HTR-8/SVneo (cell line): ENCODE data around the gene MRPS26.
"Not testable (repeated sequence)": the region's sequence is repeated elsewhere in the genome, so short reads cannot be mapped to it uniquely, and the experiment has no call there.

Experiments
- DNase-seq: peaks from one replicate; pipeline ENCODE4 v3.0.0; 2011; ENCODE audit warnings: low spot score, mixed read lengths; ENCODE audit not compliant: insufficient read length
- FAIRE-seq: peaks from 2 replicates; lab custom pipeline; 2011; peaks lifted over from hg19 to GRCh38; lab: Jason Lieb, UNC

MRPS26 gene

DNA sequence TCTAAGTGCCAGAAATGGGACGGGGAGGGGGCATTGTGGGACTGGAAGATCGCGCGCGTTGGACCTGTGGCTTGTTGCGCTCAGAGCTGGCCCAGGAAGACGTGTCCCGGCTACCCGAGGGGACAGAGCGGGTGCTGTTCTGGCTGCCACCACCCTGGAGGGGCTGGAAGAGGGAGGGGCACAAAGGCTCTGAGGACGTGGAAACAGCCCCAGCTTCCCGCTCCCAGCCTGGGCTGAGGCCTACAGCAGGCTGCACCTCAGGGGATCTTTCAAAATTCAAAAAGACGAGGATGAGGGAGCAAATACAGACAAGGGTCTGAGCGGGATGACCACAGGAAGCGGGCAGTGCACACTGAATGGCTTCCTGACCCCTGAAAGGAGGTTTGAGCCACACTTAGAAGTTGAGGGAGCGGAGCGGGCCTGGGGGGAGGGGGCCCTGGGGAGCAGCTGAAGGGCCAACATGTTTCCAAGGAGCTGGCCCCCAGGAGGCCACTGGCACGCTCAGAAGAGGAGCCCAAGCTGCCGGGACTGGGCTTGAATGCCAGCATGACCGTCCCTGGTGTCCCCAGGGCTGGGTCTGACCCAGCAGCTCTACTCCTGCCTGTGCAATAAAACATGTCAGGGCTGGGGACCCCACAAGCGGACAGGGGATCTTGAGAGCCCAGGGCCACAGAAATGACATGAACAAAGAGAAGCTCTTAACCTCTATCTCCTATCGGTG lies 26.8 kb downstream of the MRPS26 start:
- FAIRE-seq, result no peak

GRCh38 chr20:3073251-3073643 lies 27.4 kb downstream of the MRPS26 start:
- not testable (repeated sequence) for FAIRE-seq, DNase-seq

More for the DNA sequence above, 26.8 kb downstream of the MRPS26 start:
- DNase-seq, result no peak

GRCh38 chr20:3074812-3075211 lies 29.0 kb downstream of the MRPS26 start:
- no peak for DNase-seq
- FAIRE-seq, result no peak

DNA sequence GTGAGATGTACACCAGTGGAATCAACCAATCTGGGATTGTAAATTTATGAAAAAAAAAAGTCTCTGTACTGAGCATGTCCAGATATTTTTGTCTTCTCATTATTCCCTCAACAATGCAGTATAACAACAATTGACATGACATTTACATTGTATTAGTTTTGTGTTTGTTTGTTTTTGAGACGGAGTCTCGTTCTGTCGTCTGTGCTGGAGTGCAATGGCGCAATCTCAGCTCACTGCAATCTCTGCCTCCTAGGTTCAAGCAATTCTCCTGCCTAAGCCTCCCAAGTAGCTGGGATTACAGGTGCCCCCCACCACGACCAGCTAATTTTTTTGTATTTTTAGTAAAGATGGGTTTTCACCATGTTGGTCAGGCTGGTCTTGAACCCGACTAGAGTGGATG lies 29.5 kb downstream of the MRPS26 start:
- FAIRE-seq, DNase-seq: not testable (repeated sequence)

DNA sequence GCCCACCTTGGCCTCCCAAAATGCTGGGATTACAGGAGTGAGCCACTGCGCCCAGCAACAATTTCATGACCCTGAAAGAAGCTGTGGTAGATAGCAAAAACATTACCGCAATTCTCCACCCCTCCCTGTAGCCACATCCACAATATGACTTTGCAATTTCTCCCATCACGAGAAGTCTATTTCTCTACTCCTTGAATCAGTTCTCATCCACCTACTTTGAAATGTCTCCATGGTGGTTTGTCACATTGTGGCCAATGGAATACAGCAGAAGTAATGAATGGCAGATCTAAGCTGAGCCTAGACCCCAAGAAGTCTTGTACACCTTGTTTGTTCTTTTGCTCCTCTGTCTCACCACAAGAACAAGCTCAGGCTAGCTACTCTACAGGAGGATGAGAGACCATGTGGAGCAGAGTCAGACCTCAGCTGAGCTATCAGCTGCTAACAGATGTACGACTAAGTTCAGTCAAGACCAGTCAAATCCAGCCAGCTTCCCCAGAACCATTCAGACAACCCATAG lies 31.8 kb downstream of the MRPS26 start:
- FAIRE-seq (peak; percentile 48), DNase-seq (no peak)

DNA sequence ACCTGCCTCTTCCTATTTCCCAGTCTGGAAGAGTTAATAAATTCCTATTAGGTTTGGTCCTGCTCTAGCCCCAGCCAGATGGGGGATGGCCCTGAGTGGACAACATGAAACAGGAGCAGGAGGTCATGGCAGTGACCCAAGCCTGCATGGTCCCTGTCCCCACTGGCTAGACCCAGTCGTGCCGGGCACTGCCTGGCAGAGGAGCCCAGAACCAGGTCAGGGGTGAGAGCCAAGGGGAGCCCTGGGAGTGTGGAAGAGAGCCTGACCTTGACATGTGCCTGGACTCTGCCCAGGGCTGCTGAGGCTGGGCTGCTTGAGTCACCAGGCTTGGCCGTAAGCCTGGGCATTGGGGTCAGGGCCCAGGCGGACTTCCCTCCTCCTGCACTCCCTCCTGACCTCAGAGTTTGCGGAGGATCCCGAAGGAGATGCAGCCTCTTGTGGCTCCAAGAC lies 35.1 kb downstream of the MRPS26 start:
- DNase-seq, result peak; percentile 79
- no peak for FAIRE-seq

DNA sequence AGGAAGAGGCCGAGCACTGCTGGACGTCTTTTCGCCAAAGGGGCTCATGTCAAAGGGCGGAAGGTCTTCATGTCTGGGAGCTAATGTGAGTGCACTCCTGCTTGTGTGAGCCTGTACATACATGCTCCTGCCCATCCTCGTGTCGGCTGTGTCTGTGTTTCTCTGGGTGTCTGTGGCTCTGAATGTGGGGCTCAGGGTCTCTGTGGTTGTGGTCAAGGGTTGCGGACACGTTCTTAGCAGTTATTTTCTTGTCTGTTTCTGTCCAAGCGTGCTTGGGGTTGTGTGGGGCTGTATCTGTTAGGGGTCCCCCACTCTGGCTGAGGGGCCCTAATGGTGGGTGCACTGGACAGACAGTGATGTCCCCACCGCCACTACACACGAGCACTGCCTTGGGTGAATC lies 35.8 kb downstream of the MRPS26 start:
- no peak for DNase-seq

DNA sequence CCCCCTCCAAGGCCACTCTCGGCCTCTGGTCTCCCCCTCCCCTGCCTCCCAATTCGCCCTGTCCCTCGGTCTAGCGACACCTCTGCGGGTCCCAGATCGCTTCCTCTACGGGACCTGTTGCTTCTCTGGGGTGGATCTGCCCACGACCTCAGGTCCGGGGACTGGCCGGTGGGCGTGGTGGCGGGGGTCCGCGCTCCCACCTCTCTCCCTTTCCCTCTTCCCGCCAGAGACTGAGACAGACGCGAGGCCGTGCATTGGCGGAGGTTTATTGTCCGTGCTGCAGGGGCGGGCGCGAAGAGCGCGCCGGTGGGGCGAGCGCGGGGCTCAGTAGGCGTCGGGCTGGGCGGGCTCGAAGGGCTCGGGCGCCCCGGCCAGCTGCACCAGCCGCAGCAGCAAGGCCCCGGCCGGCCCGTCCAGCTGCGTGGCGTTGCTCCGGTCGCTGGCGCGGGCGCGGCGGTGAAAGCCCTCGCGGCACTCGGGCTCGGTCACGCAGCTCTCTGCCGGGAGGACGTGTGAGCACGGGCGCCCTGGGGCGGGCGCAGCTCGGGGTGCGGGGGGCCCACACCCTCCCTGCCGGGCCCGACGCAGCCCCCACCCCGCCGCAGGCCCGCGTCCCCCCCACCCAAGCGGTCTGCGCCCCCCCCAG lies 36.6 kb downstream of the MRPS26 start:
- DNase-seq, result no peak
- FAIRE-seq, result no peak

More for the DNA sequence above, 35.8 kb downstream of the MRPS26 start:
- FAIRE-seq, result no peak

DNA sequence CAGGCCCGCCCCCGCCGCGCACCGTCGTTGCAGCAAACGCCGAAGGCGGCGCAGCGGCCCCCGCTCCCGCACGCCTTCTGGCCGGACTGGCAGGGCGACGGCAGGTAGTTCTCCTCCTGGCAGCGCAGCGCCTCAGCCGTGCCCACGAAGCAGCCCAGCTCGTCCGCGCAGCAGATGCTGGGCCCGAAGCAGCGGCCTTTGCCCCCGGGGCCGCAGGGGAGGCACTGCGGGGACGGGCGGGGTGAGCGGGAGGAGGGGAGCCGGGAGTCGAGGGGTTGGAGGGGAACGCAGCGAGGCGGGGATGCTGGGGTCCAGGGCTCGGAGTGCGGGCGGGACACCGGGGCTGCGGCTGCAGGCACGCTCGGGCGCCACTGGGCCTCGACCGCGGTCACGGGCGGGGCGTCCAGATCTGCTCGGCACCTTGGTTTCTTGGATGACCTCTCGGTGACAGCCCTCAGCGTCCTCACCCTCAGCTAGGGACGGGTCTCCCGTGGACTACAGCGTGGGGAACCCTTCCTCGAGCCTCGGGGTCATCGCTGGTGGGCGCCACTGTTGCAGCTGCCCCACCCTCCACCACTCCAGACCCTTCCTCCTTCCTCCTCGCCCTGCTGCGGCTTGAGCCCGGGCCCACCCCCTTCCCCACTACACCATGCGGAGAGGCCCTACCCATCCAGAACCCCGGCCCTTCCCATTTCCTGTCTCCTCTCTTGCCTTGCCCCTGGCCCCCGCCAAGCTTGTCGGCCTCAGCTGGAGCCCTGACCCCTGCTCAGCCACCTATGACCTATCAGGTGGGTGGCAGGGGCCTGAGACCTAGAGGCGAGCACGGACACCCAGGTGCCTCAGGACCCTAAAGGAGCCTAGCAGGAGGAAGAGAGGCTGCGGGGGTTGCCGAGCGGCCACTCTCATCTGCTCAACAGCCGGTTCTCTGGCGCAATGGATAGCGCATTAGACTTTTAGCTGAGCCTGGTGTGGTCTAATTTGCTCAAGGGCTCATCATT lies 37.4 kb downstream of the MRPS26 start:
- FAIRE-seq, result no peak
- no peak for DNase-seq

GRCh38 chr20:3084283-3084985 lies 38.6 kb downstream of the MRPS26 start, which contains the start of gene AVP:
AVP (minus strand) TSS chr20:3084724; CDS start chr20:3084674, 50 bp downstream.
- FAIRE-seq (no peak), DNase-seq (no peak)

DNA sequence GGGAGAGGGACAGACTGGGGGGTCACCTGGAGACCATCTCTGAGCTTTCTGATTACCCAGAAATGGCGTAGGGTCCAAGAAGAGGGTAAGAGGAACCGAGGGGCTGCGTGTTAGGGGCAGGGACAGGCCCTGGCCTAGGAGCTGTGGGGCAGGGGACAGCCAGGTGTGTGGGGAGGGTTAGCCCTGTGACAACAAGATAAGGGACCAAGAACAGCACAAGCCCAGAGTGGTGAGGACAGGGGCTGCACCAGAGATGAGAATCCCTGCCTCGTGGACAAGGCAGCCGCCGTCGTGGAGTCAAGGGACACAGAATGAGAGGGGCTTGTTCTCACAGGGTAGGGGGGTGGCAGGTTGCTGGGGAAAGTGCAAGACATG lies 39.1 kb downstream of the MRPS26 start:
- DNase-seq, result no peak
- FAIRE-seq, result no peak

- FAIRE-seq (no peak), DNase-seq (no peak)
Observed at GRCh38 chr20:3085571-3086072, 39.8 kb downstream of the MRPS26 start.

GRCh38 chr20:3088031-3088430 lies 42.2 kb downstream of the MRPS26 start:
- FAIRE-seq (no peak), DNase-seq (no peak)

DNA sequence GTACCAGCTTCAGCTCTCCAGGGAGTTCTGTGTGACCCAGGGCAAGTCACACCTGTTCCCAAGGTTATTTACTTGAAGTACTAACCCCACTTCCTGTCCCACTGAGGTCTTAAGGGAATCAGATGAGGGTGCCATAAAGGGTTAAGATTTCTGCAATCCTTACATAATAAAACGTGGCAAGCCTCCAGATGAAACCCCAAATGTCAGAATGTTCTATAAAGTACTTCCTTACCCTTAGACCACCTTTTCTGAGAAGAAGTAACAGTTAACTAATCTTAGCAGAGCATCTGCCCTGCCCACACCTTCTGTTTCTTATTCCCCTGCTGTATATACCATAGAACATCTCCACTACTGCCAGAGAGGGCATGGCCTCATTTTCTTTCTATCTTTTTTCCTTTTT lies 44.7 kb downstream of the MRPS26 start:
- DNase-seq (no peak), FAIRE-seq (no peak)

DNA sequence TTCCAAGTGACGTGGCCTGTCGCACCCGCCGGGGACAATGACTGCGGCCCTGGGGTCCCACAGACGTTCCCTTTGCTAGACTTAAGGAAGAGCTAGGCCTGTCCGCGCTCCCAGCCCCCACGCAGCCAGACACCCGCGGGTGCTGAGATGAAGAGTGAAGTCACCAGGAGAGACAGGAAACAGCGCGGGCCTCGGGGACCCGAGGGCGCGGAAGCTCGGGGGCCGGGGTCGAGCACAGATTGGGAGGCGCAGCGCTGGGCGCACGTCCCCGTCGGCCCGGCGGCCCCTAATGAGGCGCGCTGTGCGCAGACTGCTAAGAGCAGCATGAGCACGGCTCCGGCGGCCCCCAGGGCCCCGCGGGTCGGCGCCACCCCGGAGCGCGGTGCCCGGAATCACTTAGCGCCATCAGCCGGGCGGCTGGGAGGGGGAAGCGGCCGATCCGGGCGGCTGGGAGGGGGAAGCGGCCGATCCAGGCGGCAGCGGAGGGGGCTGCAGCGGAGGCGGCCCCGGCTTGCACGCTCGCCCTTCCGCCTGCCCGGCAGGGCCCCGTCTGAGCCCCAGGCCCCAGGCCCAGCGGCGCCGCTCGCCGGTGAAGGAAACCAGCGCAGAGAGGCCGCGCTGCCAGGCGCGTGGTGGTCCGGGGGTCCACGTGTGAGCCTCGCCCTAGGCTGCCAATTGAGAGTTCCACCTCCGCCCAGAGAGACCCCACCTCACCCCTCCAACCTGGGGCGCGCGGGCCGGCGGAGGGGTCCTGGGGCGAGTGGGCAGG lies 46.9 kb downstream of the MRPS26 start:
- FAIRE-seq, result no peak
- no peak for DNase-seq

DNA sequence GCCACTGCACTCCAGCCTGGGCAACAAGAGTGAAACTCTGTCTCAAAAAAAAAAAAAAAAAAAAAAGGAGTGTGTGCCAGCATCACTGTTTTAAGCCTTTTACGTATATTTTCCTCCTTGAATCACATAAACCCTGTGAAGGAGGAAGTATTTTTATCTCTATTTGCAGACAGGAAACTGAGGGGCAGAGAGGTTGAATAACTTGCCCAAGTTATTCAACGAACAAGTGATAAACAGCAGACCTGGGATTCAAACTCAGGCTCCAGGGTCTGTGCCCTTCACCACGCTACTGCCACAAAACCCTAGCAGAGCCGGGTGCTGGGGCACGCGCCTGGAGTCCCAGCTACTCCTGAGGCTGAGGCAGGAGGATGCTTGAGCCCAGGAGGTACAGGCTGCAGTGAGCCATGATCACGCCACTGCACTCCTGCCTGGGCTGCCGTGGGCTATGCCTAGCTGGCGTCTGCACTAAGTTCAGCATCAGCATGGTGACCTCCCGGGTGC lies 48.1 kb downstream of the MRPS26 start:
- DNase-seq (no peak), FAIRE-seq (no peak)

DNA sequence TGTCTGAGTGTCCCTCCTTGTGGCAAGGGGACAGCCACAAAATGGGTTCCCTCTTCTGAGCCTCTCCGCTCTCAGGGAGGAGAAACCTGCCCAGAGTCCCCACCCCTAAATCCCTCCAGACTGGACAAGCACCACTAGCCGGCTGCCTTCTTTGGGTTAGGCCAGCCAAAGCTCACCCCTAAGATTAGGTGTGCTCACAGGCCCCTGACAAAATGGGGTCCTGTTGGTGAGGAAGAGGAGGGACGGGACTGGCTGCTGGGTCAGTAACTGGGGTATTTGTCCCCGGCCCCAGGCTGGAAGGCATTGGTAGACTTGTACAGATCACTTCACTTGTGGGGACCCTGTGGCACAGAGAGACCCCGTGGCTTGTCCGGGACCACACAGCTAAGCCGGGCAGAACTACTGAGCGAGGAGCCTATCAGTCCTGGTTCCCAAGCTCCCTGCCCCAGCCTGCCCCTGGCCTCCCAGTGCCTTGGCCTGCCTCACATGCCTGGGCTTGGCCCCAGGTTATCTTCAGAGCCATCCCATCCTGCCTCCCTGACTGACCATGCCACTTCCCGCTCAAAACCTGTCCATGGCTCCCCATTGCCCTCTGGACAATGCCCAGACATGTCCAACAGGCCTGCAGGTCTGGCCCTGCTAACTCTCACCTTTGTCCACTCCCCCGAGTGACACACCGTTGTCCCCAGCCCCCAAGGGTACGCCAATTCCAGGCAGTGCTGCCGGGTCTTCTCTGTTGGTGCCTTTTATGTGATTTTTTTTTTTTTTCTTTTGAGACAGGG lies 49.2 kb downstream of the MRPS26 start:
- no peak for FAIRE-seq

More for the DNA sequence above, 49.2 kb downstream of the MRPS26 start:
- no peak for DNase-seq
